SK-N-MC (cell line): ENCODE results near the gene LRRFIP1.

ENCODE experiments used
- EZH2 ChIP-seq: fragments of 200-600 bp; sonication (generic); IDR thresholded peaks from one replicate; pipeline ENCODE4 v1.6.1; 2017; ENCODE audit warnings: antibody characterized with exemption
- FOXP2 ChIP-seq: optimal IDR thresholded peaks from 2 replicates; pipeline ENCODE3; 2011; ENCODE audit warnings: mild to moderate bottlenecking, moderate library complexity; ENCODE audit not compliant: insufficient read depth; ENCODE audit errors: extremely low read length, control extremely low read depth
- POLR2AphosphoS5 ChIP-seq: IDR thresholded peaks from 2 replicates; pipeline ENCODE4 v1.6.1; 2012; ENCODE audit warnings: mild to moderate bottlenecking, low read depth, low read length, borderline replicate concordance

- TF ChIP-seq POLR2AphosphoS5: no peak
- no peak for TF ChIP-seq EZH2
- no peak for TF ChIP-seq FOXP2
Measured at GRCh38 chr2:237624565-237624964, 2.8 kb upstream of the LRRFIP1 start.
